H1 (cell line): ENCODE results near the gene COTL1. TPM values are rescaled to one million over a fixed set of nuclear protein-coding genes. Genes with fewer than 3 reads are reported as not detected.
A peak's percentile ranks its signal among the peaks of the same experiment; 100 is the strongest.

Experiments used
- CTCF ChIA-PET: fragments of 300-600 bp; sonication (Branson Sonifier 250); formaldehyde crosslinking; loops from one replicate; lab custom pipeline; 2021; ENCODE audit not compliant: partially characterized antibody; lab: Charles Lee
- POLR2A ChIA-PET: fragments of 300-600 bp; sonication (Branson Sonifier 250); formaldehyde crosslinking; loops from one replicate; lab custom pipeline; 2021; ENCODE audit warnings: inconsistent platforms; ENCODE audit not compliant: partially characterized antibody; lab: Charles Lee
- DNase-seq, 2 experiments: peaks; one replicate each; pipeline versions ENCODE4 v3.0.0 to v3.0.0-alpha.2; 2010 to 2022; ENCODE audit warnings: low spot score in 2 of 2, low read depth in 1 of 2, mixed read lengths in 1 of 2
- FAIRE-seq: peaks from 2 replicates; lab custom pipeline; 2011; peaks lifted over from hg19 to GRCh38; lab: Jason Lieb, UNC
- H2AFZ ChIP-seq: 2 replicates; pipeline ENCODE4 v1.8.1; 2012; ENCODE audit warnings: low read length, inconsistent platforms
- H2AK5ac ChIP-seq: 2 replicates; pipeline ENCODE4 v1.6.1; 2013; ENCODE audit warnings: low read depth, low read length
- H2BK120ac ChIP-seq: replicated peaks from 2 replicates; pipeline ENCODE3; 2013; ENCODE audit warnings: low read depth, low read length, inconsistent platforms
- H2BK12ac ChIP-seq: 2 replicates; pipeline ENCODE4 v1.6.1; 2013; ENCODE audit warnings: low read depth, low read length
- H2BK15ac ChIP-seq: 2 replicates; pipeline ENCODE4 v1.6.1; 2013; ENCODE audit warnings: low read length
- H2BK20ac ChIP-seq: 2 replicates; pipeline ENCODE4 v1.6.1; 2013; ENCODE audit warnings: low read length
- H2BK5ac ChIP-seq: 2 replicates; pipeline ENCODE4 v1.6.1; 2013; ENCODE audit warnings: low read depth, low read length
- H3K14ac ChIP-seq: 2 replicates; pipeline ENCODE4 v1.6.1; 2013; ENCODE audit warnings: inconsistent platforms; ENCODE audit not compliant: insufficient read length
- H3K18ac ChIP-seq: 2 replicates; pipeline ENCODE4 v1.6.1; 2013; ENCODE audit warnings: low read length; ENCODE audit errors: extremely low read depth
- H3K23ac ChIP-seq: 2 replicates; pipeline ENCODE4 v1.6.1; 2013; ENCODE audit warnings: inconsistent platforms; ENCODE audit not compliant: insufficient read length
- H3K23me2 ChIP-seq: 2 replicates; pipeline ENCODE4 v1.6.1; 2013; ENCODE audit warnings: low read depth, low read length
- H3K27ac ChIP-seq: 2 replicates; pipeline ENCODE4 v1.6.1; 2011; ENCODE audit warnings: low read depth, low read length, inconsistent platforms
- H3K27me3 ChIP-seq, 4 experiments: replicated peaks in 1 of 4; 1 replicate in 1 of 4; 2 replicates in 3 of 4; pipeline versions ENCODE4 v1.6.1 to v1.8.1; 2011 to 2013; ENCODE audit warnings: low read length in 3 of 4, mild to moderate bottlenecking in 3 of 4, inconsistent platforms in 2 of 4, mixed read lengths in 2 of 4, moderate library complexity in 1 of 4; ENCODE audit not compliant: control insufficient read depth in 3 of 4, insufficient read depth in 3 of 4; ENCODE audit errors: extremely low read depth in 1 of 4
- H3K36me3 ChIP-seq, 4 experiments: 2 replicates each; pipeline versions ENCODE4 v1.6.1 to v1.8.1; 2011 to 2013; ENCODE audit warnings: mild to moderate bottlenecking in 4 of 4, low read length in 3 of 4, moderate library complexity in 2 of 4, control low read depth in 1 of 4, inconsistent platforms in 1 of 4; ENCODE audit not compliant: insufficient read depth in 4 of 4, control insufficient read depth in 2 of 4
- H3K4ac ChIP-seq: replicated peaks from 2 replicates; pipeline ENCODE3; 2013; ENCODE audit warnings: low read length, low read depth, mixed read lengths, inconsistent platforms; ENCODE audit not compliant: insufficient read length
- H3K4me1 ChIP-seq, 4 experiments: replicated peaks in 1 of 4; 1 replicate in 1 of 4; 2 replicates in 3 of 4; pipeline versions ENCODE4 v1.6.1 to v1.8.1; 2011 to 2013; ENCODE audit warnings: low read length in 3 of 4, inconsistent platforms in 2 of 4, mixed read lengths in 1 of 4; ENCODE audit not compliant: insufficient read depth in 4 of 4, control insufficient read depth in 3 of 4
- H3K4me2 ChIP-seq, 2 experiments: 2 replicates each; pipeline versions ENCODE4 v1.6.1 to v1.8.1; 2011 to 2013; ENCODE audit warnings: low read depth in 2 of 2, low read length in 2 of 2, control low read depth in 1 of 2, inconsistent platforms in 1 of 2, mild to moderate bottlenecking in 1 of 2; ENCODE audit not compliant: insufficient read depth in 1 of 2
- H3K4me3 ChIP-seq, 4 experiments: fragments of 200-600, 300-600 bp in 1 of 4; sonication (generic), shearing (Covaris generic), sonication (Bioruptor Twin) in 1 of 4; 2 replicates each; pipeline versions ENCODE4 v1.5.1 to v1.8.1; 2011 to 2016; ENCODE audit warnings: low read length in 4 of 4, low read depth in 3 of 4, control low read depth in 2 of 4, inconsistent platforms in 2 of 4, mild to moderate bottlenecking in 2 of 4, mixed read lengths in 1 of 4, moderate library complexity in 1 of 4; ENCODE audit not compliant: insufficient read depth in 2 of 4; ENCODE audit errors: extremely low read depth in 1 of 4
- H3K56ac ChIP-seq: replicated peaks from 2 replicates; pipeline ENCODE3; 2013; ENCODE audit warnings: low read depth, mild to moderate bottlenecking, mixed read lengths, low read length, inconsistent platforms; ENCODE audit not compliant: insufficient read length
- H3K79me1 ChIP-seq: 2 replicates; pipeline ENCODE4 v1.6.1; 2013; ENCODE audit warnings: low read depth, low read length, control low read depth
- H3K79me2 ChIP-seq, 2 experiments: 2 replicates each; pipeline versions ENCODE4 v1.6.1 to v1.8.1; 2012 to 2013; ENCODE audit warnings: low read length in 2 of 2, mild to moderate bottlenecking in 2 of 2, inconsistent platforms in 1 of 2; ENCODE audit not compliant: insufficient read depth in 2 of 2, control insufficient read depth in 1 of 2
- H3K9ac ChIP-seq, 4 experiments: replicated peaks in 1 of 4; 1 replicate in 1 of 4; 2 replicates in 3 of 4; pipeline versions ENCODE4 v1.6.1 to v1.8.1; 2011 to 2013; ENCODE audit warnings: low read depth in 3 of 4, low read length in 3 of 4, control low read depth in 2 of 4, mild to moderate bottlenecking in 2 of 4, moderate library complexity in 2 of 4, inconsistent platforms in 1 of 4; ENCODE audit errors: extremely low read depth in 1 of 4
- H3K9me3 ChIP-seq, 2 experiments: 2 replicates each; pipeline versions ENCODE4 v1.6.1 to v1.8.1; 2012 to 2013; ENCODE audit warnings: mild to moderate bottlenecking in 2 of 2, moderate library complexity in 2 of 2, control low read depth in 1 of 2, inconsistent platforms in 1 of 2, low read depth in 1 of 2, low read length in 1 of 2, mixed read lengths in 1 of 2; ENCODE audit not compliant: insufficient read depth in 2 of 2
- H4K20me1 ChIP-seq, 2 experiments: replicated peaks in 1 of 2; 2 replicates each; pipeline versions ENCODE3 to v1.8.1; 2011 to 2013; ENCODE audit warnings: inconsistent platforms in 2 of 2, low read length in 2 of 2, mild to moderate bottlenecking in 1 of 2; ENCODE audit not compliant: insufficient read depth in 2 of 2, control insufficient read depth in 1 of 2
- H4K5ac ChIP-seq: 2 replicates; pipeline ENCODE4 v1.6.1; 2013; ENCODE audit warnings: low read length, low read depth, mixed read lengths, inconsistent platforms; ENCODE audit not compliant: insufficient read length
- H4K8ac ChIP-seq: 2 replicates; pipeline ENCODE4 v1.8.0; 2013; ENCODE audit warnings: mild to moderate bottlenecking, moderate library complexity, low read length, inconsistent platforms; ENCODE audit not compliant: insufficient read depth; ENCODE audit errors: extremely low read depth
- H4K91ac ChIP-seq: replicated peaks from 2 replicates; pipeline ENCODE3; 2013; ENCODE audit warnings: low read length, mixed read lengths, inconsistent platforms; ENCODE audit not compliant: insufficient read length
- CTBP2 ChIP-seq: IDR thresholded peaks from 2 replicates; pipeline ENCODE4 v1.7.0; 2011; ENCODE audit warnings: borderline replicate concordance, mild to moderate bottlenecking, moderate library complexity, mixed read lengths, low read length; ENCODE audit not compliant: insufficient read depth, insufficient read length
- HDAC6 ChIP-seq: IDR thresholded peaks from one replicate; pipeline ENCODE4 v1.7.1; 2012; ENCODE audit warnings: low read depth, mild to moderate bottlenecking, inconsistent platforms, low read length, moderate library complexity
- RAD21 ChIP-seq, 2 experiments: IDR thresholded peaks in 1 of 2; conservative IDR thresholded peaks in 1 of 2; 2 replicates each; pipeline ENCODE4 v1.6.1; 2011; ENCODE audit warnings: low read depth in 2 of 2, low read length in 2 of 2, improper control_type of control experiment in 1 of 2, inconsistent platforms in 1 of 2, mild to moderate bottlenecking in 1 of 2, moderate library complexity in 1 of 2
- WGBS, 2 experiments: shearing (Covaris generic) in 1 of 2; methylation state at CpG; one replicate each; pipeline versions ENCODE4 v1.1.6 to v1.1.7; 2013 to 2015; ENCODE audit warnings: low lambda C conversion rate in 2 of 2, mixed read lengths in 2 of 2, inconsistent platforms in 1 of 2, low coverage in 1 of 2, missing lambda C conversion rate in 1 of 2; ENCODE audit not compliant: insufficient replicate concordance in 2 of 2, insufficient coverage in 1 of 2, insufficient read length in 1 of 2; ENCODE audit errors: extremely low coverage in 1 of 2, missing lambda C conversion rate in 1 of 2; 5-methylcytosine and 5-hydroxymethylcytosine counted together
- polyA plus RNA-seq, 7 experiments: library from polyadenylated mRNA; depleted of rRNA in 3 of 7; stranded (reverse) in 5 of 7; unstranded in 2 of 7; fragments of >200 nt in 5 of 7; fragments of 200-250 nt in 2 of 7; gene quantifications; 1 replicate in 5 of 7; 2 replicates in 1 of 7; 4 replicates in 1 of 7; pipeline versions ENCODE4 v1.2.1 to v1.2.3, GENCODE V29; 2011 to 2013; ENCODE audit warnings: missing spikeins in 2 of 7, mixed read lengths in 2 of 7
- total RNA-seq: library from RNA; stranded (reverse); fragmentation: NEBNext Ultra II Directional; extraction: Animal tissue kit (Norgen Biotek cat#: 25700); gene quantifications from 2 replicates; pipeline ENCODE4 v1.2.1, GENCODE V29; 2021

COTL1 gene
- total and polyA plus RNA-seq, 2 of the 8 experiments (the other 6 are each of a cell fraction or from before 2014, with no cell fraction given) = 59.2 to 183 TPM

DNA sequence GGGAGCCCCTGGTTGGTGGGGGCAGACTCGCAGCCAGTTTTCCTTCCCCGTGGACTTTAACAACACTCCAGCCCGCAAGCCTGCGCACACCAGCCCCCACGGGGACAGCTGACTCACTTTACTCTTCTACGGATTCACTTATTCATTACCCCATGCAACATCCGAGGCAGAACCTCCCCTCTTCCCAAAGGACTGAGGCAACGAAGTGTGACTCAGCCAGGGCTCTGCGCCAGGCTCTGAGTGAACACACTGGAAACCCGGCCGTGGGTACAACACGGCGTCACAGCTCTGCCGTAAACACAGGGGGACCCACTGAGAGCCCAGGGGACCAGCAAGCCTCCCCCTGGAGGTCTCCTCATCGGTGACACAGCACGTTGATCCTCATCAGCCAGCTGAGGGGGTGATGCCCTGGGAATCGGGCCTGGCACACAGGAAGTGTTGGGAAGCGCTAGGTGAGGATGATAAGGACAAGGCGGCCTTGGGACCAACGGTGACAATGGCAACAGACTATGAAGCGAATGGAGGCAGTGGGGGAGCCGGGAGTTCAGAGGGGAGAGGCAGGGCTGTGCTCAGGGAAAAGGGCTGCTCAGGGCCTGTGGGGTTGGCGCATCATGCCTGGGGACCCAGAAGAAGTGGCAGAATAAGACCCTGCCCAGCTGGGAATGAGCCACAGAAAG is 14.6 kb downstream of the COTL1 start:
- CTCF ChIA-PET = interaction anchor here (0.7 to 3.1 kb wide), 5 partner anchors 13 to 122 kb away, joined by 3 to 13 read pairs (median 4); no protein-coding TSS in a partner anchor
- no peak overlapping the region for H3K4me2 ChIP-seq
- no peak for TF ChIP-seq RAD21 (IDR thresholded peaks at IDR 0.05 in 1 of 2, conservative IDR thresholded peaks at IDR 0.05 in 1 of 2; ENCODE audit: low read depth in 2 of 2, low read length in 2 of 2)
- TF ChIP-seq CTBP2 = no peak
- no peak for TF ChIP-seq HDAC6

More for the DNA sequence above, 14.6 kb downstream of the COTL1 start:
- WGBS, 2 experiments = 77% methylated on average over 23 of the region's 23 CpGs; no CpG with 5 or more reads in 1 of the 2 experiments
- Histone ChIP-seq H3K23ac (no peak overlapping the region), H4K20me1 (peaks cover 17 to 23% of the 10 kb centered on the region in 2 experiments), H3K23me2 (0 out of 2 replicates have a peak, but pooled peaks cover 2% of the 10 kb centered on the region), H3K27ac (no peak overlapping the region), H4K91ac (no peak overlapping the region), H3K27me3 (peaks cover 0 to 3% (median 1%) of the 10 kb centered on the region in 4 experiments; a peak in 3 of 7 replicates), H3K56ac (no peak overlapping the region), H2AFZ (no peak overlapping the region), H3K79me2 (peaks cover 0 to 52% of the 10 kb centered on the region in 2 experiments; a peak in 2 of 4 replicates), H3K79me1 (peaks cover 6% of the 10 kb centered on the region; the same call in 1 of the 2 replicates), H2BK15ac (0 out of 2 replicates have a peak overlapping the region, but pooled peaks have one; percentile 18), H4K8ac (peak overlapping the region; percentile 1), H2BK5ac (no peak overlapping the region; the same call in 1 of the 2 replicates), H3K4me3 (no peak overlapping the region), H4K5ac (no peak overlapping the region), H2BK12ac (peak overlapping the region; percentile 50; the same call in 1 of the 2 replicates), H3K9ac (no peak overlapping the region), H3K14ac (no peak overlapping the region), H3K4me1 (peaks cover 4 to 35% (median 26%) of the 10 kb centered on the region in 4 experiments), H3K36me3 (no peaks in the 10 kb centered on the region), H3K18ac (no peak overlapping the region; the same call in 1 of the 2 replicates), H3K4ac (no peak overlapping the region), H3K9me3 (peaks cover 3 to 7% of the 10 kb centered on the region in 2 experiments; a peak in 2 of 4 replicates), H2BK20ac (no peak overlapping the region), H2BK120ac (no peak overlapping the region), H2AK5ac (no peak overlapping the region)
- no peak for FAIRE-seq
- POLR2A ChIA-PET = interaction anchor here (1.2 kb wide), 1 partner anchor 23 kb away, joined by 3 read pairs; no protein-coding TSS in a partner anchor
- DNase-seq = no peak
